GM10266 (cell line): ENCODE measurements around the gene XAGE3.
"Not testable (repeated sequence)": the region's sequence is repeated elsewhere in the genome, so short reads cannot be mapped to it uniquely, and the experiment has no call there.

Source experiments
- DNase-seq: peaks from one replicate; pipeline ENCODE4 v3.0.0; 2012; ENCODE audit errors: extremely low spot score
- CTCF ChIP-seq: IDR thresholded peaks from 2 replicates; pipeline ENCODE4 v1.5.1; 2012; ENCODE audit warnings: mild to moderate bottlenecking, low read depth; ENCODE audit not compliant: control insufficient read depth, insufficient read depth; ENCODE audit errors: missing control alignments

Gene XAGE3

DNA sequence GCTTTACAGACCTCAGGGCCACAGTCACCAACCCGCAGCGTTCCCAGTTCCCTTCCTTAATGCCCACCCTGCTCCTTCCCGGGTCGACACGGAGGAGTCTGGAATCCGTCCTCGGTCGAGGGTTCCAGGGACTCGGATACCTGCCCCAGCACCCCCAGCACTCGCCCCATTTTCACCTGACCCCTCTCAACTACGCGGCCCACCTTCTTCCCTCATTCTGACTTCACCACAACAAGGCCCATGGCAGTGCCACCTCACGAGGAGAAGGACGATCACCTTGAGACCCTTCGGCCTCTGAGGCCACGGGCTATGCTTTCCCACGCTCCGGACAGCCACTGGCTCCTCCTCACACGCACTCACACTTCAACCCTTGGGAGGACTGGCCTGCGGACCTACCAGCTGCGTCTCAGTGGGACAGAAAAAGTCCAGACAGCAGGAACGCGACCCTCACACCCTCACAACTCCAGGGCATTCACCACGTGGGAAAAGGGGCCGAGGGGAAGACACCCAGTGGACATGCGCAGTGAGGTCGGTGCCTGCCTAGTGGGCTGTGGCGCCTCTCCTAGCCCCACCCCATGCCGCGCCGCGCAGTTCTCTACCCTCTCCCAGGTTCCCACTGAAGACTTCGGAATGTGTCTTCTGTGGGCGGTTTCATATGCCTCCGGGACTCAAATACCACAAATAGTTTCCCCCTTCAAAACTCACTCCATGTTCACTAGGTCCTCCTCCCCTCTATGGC is at the start of gene XAGE3:
Gene XAGE3 (minus strand): TSS at position 474 of the 739 bp plus-strand sequence. CDS start 950 bp downstream, outside the sequence.
- no peak for TF ChIP-seq CTCF
- no peak for DNase-seq

DNA sequence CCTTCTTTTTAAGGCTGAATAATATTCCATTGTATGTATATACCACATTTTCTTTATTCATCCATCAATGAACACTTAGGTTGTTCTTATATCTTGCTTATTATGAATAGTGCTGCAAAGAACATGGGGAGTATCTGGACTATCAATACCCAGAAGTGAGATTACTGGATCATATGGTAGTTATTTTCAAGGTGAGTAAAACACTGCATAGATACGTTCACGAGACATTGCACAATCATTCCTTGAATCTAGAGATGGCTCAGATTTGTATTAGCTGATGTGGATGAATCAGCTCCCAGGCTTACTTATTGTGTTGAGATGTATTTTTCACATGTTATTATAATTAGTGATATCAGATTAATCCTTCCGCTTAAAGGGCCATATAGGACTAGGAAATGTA is 46.8 kb upstream of the XAGE3 start:
- DNase-seq = not testable (repeated sequence)

GRCh38 chrX:52913681-52914080 is 45.8 kb upstream of the XAGE3 start:
- not testable (repeated sequence) for DNase-seq

- DNase-seq = not testable (repeated sequence)
These were observed 41.6 kb upstream of the XAGE3 start for GRCh38 chrX:52909313-52909969.

DNA sequence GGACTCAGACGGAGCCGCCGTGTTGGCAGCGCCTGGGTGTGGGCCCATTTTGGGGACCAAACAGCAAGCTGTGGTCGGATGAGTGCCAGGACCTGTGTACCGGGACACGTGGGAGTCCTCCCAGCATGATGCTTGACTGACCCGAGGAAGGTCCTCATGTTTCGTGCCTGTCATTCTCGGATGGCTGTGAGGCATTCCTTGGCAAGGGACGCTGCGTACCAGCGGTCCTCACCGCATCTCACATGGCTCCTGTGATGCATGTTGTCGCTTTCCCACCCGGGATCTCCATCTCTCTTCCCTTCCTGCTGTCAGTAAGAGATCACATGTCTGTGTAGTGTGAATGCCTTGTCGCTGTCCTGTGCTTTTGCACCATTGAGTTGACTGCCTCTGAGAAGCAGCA is 40.0 kb upstream of the XAGE3 start:
- not testable (repeated sequence) for DNase-seq

- DNase-seq = not testable (repeated sequence)
These were observed 39.3 kb upstream of the XAGE3 start for GRCh38 chrX:52907137-52907536.

DNA sequence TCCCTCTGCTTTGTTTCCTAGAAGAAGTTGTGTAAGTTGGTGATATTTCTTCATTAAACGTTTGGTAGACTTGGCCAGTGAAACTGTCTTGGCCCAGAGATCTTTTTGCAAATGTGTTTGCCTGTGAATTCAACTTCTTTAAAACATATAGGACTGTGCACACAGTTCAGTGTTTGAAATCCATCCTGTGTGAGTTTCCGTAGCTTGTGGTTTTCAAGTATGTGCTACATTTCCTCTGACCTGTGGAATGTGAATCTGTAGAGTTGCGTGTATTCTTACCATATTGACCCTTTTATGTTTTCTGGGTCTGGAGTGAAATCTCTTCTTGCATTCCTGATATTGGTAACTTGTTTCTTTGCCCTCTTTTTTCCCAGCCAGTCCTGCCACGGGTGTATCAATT is 38.2 kb upstream of the XAGE3 start:
- DNase-seq = not testable (repeated sequence)

GRCh38 chrX:52905531-52905930 is 37.6 kb upstream of the XAGE3 start:
- not testable (repeated sequence) for DNase-seq

- not testable (repeated sequence) for DNase-seq
These were observed 29.2 kb upstream of the XAGE3 start, which contains the start of gene FAM156B for GRCh38 chrX:52896855-52897709. Gene FAM156B, plus strand, starts transcription at chrX:52897330. Its CDS starts 9,896 bp downstream, at chrX:52907226.

DNA sequence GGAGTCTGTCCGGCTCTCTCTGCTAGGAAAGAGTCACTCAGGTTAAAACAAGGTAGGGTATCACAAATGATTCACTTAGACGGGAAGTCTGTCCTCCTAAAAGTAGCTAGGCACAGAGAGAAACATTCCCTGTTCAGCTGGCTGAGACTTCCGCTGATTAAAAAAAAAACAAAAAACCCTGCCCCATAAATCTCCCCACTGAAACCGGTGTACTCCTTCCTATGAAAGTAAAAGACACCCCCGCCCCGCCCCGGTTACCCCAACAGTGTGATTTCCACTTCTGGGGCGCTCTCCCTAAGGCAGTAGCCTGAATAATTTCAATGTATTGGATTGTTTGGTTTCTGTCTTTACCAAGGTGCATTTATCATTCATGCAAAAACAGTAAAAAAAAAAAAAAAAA is 28.6 kb upstream of the XAGE3 start:
- not testable (repeated sequence) for DNase-seq

- not testable (repeated sequence) for DNase-seq
These were observed 20.2 kb upstream of the XAGE3 start for GRCh38 chrX:52888090-52888489.

GRCh38 chrX:52887459-52887858 is 19.6 kb upstream of the XAGE3 start:
- DNase-seq = not testable (repeated sequence)

GRCh38 chrX:52876386-52876785 is 8.5 kb upstream of the XAGE3 start:
- not testable (repeated sequence) for DNase-seq

DNA sequence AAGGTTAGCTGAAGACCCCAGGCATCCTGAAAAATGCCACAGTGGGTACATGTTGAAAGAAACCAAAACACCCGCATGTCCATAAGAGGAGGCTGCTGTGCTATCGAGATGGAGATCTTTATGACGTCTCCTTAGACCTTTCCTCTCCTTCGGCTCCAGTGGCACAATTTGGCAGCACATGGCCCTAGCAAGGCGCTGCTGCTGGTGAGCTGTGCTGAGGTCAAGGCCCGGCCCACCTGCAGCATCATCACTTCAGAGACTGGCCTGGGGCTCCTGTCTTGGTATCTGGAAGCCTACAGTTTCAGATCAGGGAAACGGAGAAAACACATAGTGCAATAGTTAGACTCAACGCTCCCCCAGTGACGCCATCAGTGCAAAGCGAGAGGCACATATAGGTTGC is 7.6 kb upstream of the XAGE3 start:
- DNase-seq = not testable (repeated sequence)
